NB4 (cell line): Measurements from ENCODE around the gene FAM210A.

Experiments
- DNase-seq: peaks from one replicate; pipeline ENCODE4 v3.0.0; 2010; ENCODE audit warnings: low read depth
- H3K4me3 ChIP-seq: one replicate; pipeline ENCODE4 v1.5.1; 2011; ENCODE audit warnings: mild to moderate bottlenecking, low read depth, low read length, moderate library complexity
- MAX ChIP-seq: IDR thresholded peaks from 2 replicates; pipeline ENCODE4 v1.6.1; 2011; ENCODE audit warnings: low read depth, low read length
- MYC ChIP-seq: IDR thresholded peaks from 2 replicates; pipeline ENCODE4 v1.6.1; 2011; ENCODE audit warnings: low read depth, low read length
- POLR2A ChIP-seq: IDR thresholded peaks from 2 replicates; pipeline ENCODE4 v1.6.1; 2011; ENCODE audit warnings: mild to moderate bottlenecking; ENCODE audit not compliant: insufficient read length; ENCODE audit errors: extremely low read depth
- TF ChIP-seq, protein P1 (sequence below): IDR thresholded peaks from one replicate; pipeline ENCODE4 v1.5.1; 2012; ENCODE audit warnings: low read depth, low read length

FAM210A gene

DNA sequence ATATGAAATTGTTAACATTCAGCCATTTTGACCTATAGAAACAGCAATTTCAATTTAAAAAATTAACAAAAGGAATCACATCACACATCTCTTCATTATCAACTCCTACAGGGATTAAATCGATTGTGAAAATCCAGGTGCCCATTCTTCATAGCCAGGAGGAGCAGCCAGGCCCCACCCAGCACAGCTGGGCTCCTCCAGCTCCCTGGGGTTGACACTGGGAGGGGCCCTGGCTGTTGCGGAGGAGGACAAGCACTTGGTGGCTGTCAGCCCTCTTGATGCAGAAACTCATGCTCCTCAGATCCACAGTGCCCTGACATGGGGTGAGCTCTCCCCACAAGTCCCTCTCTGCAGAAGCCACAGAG, 99.8 kb downstream of the FAM210A start:
- H3K4me3 ChIP-seq: no peak overlapping the region
- no peak for DNase-seq
- TF ChIP-seq MAX: no peak

DNA sequence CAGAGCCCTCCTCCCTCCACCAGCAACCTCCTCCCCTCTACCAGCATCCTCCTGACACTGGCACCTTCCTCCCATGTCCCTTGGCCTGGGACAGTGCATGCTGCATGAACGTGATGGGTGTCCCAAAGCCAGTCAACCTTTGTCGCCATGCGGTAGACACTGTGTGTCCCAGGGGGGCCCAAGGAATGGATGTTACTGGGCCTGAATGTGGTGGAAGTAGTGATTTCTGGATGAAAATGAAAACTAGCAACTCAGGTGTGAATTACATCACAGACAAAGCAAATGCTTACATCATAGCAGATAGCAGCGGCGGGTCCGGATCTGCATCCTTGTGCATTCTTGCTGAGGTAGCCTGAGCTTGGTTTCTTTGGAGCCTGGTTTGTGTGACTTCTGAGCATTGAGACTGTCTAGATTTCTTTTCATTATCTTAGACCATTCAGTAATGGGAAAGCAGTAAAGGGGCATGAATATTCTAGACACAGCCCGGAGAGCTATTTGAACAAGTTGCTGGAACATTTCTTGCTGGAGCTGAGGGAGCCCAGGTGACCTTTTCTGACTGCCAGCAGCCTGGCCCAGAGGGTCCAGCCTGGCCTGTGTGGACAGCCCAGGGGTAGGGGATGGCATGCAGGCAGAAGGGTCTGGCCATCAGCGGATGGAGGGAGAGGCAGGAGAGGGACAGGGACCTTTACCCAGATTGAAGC, 100.4 kb downstream of the FAM210A start:
- H3K4me3 ChIP-seq: no peak overlapping the region
- no peak for DNase-seq
- no peak for TF ChIP-seq POLR2A
- TF ChIP-seq MAX: no peak
- TF ChIP-seq, protein P1, sequence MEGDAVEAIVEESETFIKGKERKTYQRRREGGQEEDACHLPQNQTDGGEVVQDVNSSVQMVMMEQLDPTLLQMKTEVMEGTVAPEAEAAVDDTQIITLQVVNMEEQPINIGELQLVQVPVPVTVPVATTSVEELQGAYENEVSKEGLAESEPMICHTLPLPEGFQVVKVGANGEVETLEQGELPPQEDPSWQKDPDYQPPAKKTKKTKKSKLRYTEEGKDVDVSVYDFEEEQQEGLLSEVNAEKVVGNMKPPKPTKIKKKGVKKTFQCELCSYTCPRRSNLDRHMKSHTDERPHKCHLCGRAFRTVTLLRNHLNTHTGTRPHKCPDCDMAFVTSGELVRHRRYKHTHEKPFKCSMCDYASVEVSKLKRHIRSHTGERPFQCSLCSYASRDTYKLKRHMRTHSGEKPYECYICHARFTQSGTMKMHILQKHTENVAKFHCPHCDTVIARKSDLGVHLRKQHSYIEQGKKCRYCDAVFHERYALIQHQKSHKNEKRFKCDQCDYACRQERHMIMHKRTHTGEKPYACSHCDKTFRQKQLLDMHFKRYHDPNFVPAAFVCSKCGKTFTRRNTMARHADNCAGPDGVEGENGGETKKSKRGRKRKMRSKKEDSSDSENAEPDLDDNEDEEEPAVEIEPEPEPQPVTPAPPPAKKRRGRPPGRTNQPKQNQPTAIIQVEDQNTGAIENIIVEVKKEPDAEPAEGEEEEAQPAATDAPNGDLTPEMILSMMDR: no peak
- no peak for TF ChIP-seq MYC

- TF ChIP-seq POLR2A (no peak), MAX (no peak), MYC (no peak)
- TF ChIP-seq, protein P1: no peak
- no peak overlapping the region for H3K4me3 ChIP-seq
- DNase-seq: no peak
Observed at GRCh38 chr18:13625355-13625754, 101.0 kb downstream of the FAM210A start.

DNA sequence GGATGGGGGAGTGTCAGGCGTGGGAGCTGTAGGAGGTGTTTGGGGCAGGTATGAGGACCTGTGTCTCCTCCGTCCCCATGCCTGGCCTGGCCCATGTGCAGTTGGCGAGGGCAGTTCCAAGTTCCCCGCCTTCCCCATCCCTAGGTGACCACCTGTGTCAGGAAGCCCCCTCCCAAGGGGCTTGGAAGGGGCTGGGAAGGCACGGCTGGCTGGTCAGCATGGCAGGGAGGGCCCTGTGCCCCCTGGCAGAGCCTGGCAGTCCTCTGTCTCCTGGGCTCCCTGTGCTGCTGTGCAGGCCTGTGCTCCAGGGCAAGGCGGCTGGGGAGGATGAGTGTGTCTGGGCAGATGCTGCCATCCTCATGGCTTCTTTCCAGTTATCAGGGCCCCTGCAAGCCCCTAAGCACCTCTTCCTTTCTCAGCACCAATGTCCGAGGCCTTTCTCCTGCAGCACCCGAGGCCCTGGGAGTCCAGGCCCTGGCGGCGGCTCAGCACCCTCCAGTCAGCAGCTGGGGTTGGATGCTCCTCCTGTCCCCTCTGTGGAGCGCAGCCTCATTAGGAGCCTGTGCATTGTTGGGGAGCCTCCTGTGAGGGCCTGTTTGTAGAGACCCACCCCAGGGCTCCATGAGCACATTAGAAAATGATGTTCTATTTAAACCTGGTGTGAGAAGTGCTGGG, 101.7 kb downstream of the FAM210A start:
- no peak overlapping the region for H3K4me3 ChIP-seq
- DNase-seq: no peak
- no peak for TF ChIP-seq MYC
- TF ChIP-seq, protein P1: no peak
- TF ChIP-seq MAX: no peak
- TF ChIP-seq POLR2A: no peak

GRCh38 chr18:13623871-13624270, 102.5 kb downstream of the FAM210A start:
- no peak overlapping the region for H3K4me3 ChIP-seq
- TF ChIP-seq MAX (no peak), MYC (no peak), POLR2A (no peak)
- TF ChIP-seq, protein P1: no peak
- no peak for DNase-seq

GRCh38 chr18:13623348-13623747, 103.0 kb downstream of the FAM210A start:
- TF ChIP-seq, protein P1: no peak
- TF ChIP-seq POLR2A (no peak), MAX (no peak), MYC (no peak)
- no peak overlapping the region for H3K4me3 ChIP-seq
- no peak for DNase-seq
